WERI-Rb-1 (cell line): ENCODE measurements around the gene SFMBT2.

ENCODE experiments used
- DNase-seq: peaks from one replicate; pipeline ENCODE4 v3.0.0-alpha.2; 2020
- H3K27ac ChIP-seq: fragments of 250-450 bp; sonication (Bioruptor Pico); 2 replicates; pipeline ENCODE4 v1.5.1; 2020; ENCODE audit warnings: mild to moderate bottlenecking, moderate library complexity
- H3K27me3 ChIP-seq: fragments of 250-450 bp; sonication (Bioruptor Pico); 2 replicates; pipeline ENCODE4 v1.5.1; 2021; ENCODE audit warnings: mild to moderate bottlenecking, low read depth, moderate library complexity; ENCODE audit not compliant: insufficient read depth, severe bottlenecking
- H3K36me3 ChIP-seq: fragments of 250-450 bp; sonication (Bioruptor Pico); 2 replicates; pipeline ENCODE4 v1.5.1; 2020; ENCODE audit warnings: mild to moderate bottlenecking, moderate library complexity
- H3K4me3 ChIP-seq: 2 replicates; pipeline ENCODE4 v1.5.1; 2011; ENCODE audit warnings: low read depth, mild to moderate bottlenecking, control low read depth, low read length
- H3K9me3 ChIP-seq: fragments of 250-450 bp; sonication (Bioruptor Pico); 2 replicates; pipeline ENCODE4 v1.5.1; 2021; ENCODE audit warnings: mild to moderate bottlenecking, moderate library complexity; ENCODE audit not compliant: severe bottlenecking
- TF ChIP-seq, protein P1 (sequence below): IDR thresholded peaks from 2 replicates; pipeline ENCODE4 v1.5.1; 2011; ENCODE audit warnings: low read depth, mild to moderate bottlenecking, control low read depth, inconsistent platforms, low read length

The SFMBT2 gene

DNA sequence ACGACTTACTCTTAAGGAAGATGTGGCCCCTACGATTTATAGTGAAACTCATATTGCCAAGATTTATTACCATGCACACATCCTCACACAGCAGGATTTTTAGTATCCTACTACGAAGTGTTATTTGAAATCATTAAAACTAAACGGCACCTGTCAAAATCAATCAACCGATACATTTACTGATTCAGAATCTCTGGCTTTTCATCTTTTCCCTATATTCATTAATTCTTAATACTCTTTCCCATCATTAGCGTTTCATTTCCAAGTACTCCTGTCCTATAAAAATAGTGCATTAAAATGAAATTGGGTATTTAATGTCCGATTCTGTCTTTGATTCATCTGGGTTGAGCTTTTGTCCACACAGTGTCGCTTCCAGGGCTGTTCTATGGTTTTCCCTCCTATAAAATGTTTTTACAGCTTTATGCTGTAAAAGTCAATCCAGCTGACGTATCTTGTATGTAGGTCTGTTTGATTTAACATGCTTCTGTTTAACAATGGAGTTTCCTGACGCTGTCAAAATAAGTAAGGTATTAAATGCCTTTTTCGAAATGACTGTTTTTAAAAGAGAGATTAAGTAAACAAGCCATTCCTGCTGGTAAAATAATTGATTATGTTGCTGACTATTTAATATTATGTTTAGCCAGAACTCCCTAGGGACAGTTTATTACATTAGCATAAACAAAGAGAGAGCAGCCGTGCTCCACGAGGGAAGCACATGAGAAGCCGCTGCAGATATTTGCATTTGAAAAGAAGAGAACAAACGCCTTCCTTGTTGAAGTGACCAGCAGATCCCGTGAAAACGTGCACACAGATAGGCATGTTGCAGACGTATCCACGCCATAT, 22.3 kb upstream of the SFMBT2 start:
- Histone ChIP-seq H3K9me3 (no peaks in the 10 kb centered on the region), H3K4me3 (no peak overlapping the region), H3K36me3 (no peaks in the 10 kb centered on the region), H3K27ac (no peak overlapping the region), H3K27me3 (peaks cover 4% of the 10 kb centered on the region)
- DNase-seq, result no peak
- TF ChIP-seq, protein P1, sequence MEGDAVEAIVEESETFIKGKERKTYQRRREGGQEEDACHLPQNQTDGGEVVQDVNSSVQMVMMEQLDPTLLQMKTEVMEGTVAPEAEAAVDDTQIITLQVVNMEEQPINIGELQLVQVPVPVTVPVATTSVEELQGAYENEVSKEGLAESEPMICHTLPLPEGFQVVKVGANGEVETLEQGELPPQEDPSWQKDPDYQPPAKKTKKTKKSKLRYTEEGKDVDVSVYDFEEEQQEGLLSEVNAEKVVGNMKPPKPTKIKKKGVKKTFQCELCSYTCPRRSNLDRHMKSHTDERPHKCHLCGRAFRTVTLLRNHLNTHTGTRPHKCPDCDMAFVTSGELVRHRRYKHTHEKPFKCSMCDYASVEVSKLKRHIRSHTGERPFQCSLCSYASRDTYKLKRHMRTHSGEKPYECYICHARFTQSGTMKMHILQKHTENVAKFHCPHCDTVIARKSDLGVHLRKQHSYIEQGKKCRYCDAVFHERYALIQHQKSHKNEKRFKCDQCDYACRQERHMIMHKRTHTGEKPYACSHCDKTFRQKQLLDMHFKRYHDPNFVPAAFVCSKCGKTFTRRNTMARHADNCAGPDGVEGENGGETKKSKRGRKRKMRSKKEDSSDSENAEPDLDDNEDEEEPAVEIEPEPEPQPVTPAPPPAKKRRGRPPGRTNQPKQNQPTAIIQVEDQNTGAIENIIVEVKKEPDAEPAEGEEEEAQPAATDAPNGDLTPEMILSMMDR, result no peak

DNA sequence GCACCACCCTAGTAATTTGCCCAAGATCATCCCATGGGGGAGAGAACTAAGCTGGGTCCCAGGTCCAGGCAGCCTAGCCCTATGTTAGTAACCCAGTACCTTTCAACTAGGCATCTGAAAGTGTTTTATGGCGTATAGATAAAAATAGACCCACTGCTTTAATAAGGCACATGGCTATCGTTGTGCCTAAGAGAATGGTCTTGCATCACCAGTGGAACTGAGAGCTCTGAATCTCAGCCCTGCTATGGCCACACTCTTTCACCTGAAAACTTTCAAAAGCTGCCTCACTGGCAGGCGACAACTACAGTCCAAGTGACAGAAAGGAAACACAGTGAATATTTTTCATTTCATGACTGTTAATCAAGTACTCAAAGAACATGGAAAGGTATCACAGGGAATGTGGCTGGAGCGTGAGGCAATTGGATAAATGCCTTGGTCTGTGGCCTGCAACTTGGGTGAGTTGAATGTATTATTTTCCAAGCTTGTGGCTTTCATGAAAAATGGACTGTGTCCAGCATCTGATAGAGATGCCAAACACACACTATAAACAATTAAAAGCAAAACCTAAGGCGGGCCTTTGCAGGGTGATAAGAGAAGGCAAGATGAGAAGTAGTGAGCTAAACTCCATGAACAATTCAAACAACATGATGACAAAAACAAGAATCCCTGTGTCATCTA, 18.0 kb upstream of the SFMBT2 start:
- TF ChIP-seq, protein P1, result no peak
- DNase-seq, result no peak
- Histone ChIP-seq H3K36me3 (no peaks in the 10 kb centered on the region), H3K4me3 (no peak overlapping the region), H3K27me3 (peaks cover 11% of the 10 kb centered on the region), H3K27ac (no peak overlapping the region), H3K9me3 (no peaks in the 10 kb centered on the region)

DNA sequence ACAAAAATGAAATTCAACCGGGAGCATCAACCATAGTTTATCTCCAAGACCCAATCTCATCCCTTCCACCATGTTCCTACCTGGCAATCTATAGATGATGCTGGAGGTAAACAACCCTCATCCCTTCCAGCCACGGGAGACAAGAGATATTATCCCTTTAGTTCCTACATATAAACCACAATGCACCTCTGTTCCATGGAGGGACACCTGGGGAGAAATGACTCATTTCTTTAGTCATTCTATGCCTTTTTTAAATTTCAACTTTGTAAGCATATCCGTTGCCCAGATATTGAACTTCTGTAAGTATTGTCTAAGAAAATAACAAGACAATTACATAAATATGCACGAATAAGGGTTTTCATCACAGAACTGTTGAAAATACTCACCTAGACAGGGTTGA, 15.5 kb upstream of the SFMBT2 start:
- Histone ChIP-seq H3K9me3 (no peaks in the 10 kb centered on the region), H3K27ac (no peak overlapping the region), H3K27me3 (peaks cover 7% of the 10 kb centered on the region), H3K36me3 (no peaks in the 10 kb centered on the region), H3K4me3 (no peak overlapping the region)
- no peak for DNase-seq
- TF ChIP-seq, protein P1, result no peak

DNA sequence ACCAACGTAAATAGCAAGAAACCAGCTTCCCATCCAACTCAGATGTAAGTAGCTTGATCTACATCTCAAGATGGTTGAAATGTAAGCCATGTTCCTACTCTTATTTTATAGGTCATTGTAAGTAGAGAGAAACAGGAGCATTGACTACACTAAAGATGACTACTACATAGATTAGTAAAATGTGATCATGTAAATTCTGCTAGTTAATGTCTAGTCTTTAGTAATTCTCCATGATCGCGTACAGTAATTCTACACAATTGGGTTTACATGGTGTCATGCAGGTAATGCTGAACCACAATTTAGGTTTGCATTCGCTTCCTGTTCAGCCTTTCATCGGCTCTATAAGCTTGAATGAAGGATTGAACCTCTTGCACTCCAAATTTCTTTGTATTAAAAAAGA, 14.9 kb upstream of the SFMBT2 start:
- DNase-seq, result no peak
- Histone ChIP-seq H3K27ac (no peak overlapping the region), H3K36me3 (no peaks in the 10 kb centered on the region), H3K27me3 (peaks cover 7% of the 10 kb centered on the region), H3K9me3 (no peaks in the 10 kb centered on the region), H3K4me3 (no peak overlapping the region)
- TF ChIP-seq, protein P1, result no peak

DNA sequence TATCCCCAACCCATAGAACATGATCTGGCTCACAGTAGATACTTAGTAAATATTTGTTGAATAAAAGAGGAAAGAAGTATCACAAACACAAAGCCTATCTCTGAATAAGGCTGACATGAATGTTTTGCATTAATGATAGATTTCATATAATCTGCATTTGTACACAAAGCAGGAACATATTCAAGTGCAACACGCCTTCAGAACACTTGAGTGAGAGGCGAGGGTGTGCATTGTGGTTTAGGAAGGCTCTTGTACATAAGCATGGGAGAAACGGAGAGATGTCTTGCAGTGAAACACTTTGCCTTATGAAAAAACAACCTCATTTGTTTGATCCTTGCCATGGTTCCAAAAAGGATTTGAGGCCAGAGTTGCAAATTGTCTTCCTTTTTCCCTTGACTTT, 14.1 kb upstream of the SFMBT2 start:
- Histone ChIP-seq H3K36me3 (no peaks in the 10 kb centered on the region), H3K9me3 (no peaks in the 10 kb centered on the region), H3K27me3 (peaks cover 7% of the 10 kb centered on the region), H3K27ac (no peak overlapping the region), H3K4me3 (no peak overlapping the region)
- TF ChIP-seq, protein P1, result no peak
- DNase-seq, result no peak
